Ureter (tissue), 1 donor: ENCODE data around the gene PPP1R3G. TPM values are rescaled to one million over a fixed set of nuclear protein-coding genes. Genes with fewer than 3 reads are reported as not detected.

Experiments
- DNase-seq: peaks from one replicate; pipeline ENCODE4 v3.0.0-alpha.2; 2020; ENCODE audit warnings: low spot score
- total RNA-seq: library from RNA; stranded (reverse); gene quantifications from one replicate; pipeline ENCODE4 v1.2.4, GENCODE V29; 2023
- donor health status: DM: yes; HTN: yes; CAD: no.

The PPP1R3G gene
- total RNA-seq, 1 donor from 2014 or later, result 2.9 TPM

DNA sequence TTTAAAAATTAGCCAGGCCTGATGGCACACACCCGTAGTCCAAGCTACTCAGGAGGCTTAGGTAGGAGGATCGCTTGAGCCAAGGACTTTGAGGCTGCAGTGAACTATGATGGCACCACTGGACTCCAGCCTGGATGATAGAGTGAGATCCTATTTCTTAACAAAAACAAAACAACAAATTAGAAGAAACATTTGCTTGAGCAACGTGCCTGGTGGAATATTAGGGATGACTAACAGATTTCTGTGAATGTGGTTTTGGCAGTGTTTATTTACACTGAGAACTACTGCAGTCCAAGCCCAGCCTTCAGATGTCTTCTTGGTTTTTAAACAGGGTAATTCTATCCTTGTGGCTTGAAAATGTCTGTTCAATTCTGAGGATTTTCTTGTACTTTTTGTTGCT is 9.2 kb downstream of the PPP1R3G start:
- DNase-seq, result no peak

DNA sequence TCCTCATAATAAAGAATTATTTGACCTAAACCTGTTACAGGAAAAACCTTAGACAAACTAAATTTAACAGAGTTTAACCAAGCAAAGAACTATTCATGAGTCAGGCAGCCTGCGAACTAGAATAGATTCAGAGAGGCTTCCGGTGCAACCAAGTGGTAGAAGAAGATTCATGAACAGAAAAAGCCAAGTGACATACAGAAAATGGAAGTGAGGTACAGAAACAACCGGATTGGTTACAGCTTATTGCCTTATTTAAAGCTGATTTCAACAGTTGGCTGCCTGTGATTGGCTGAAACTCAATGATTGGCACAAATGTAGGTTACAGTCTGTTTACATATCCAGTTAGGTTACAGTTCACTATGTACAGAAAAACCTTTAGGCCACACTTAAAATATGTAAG is 10.1 kb downstream of the PPP1R3G start:
- no peak for DNase-seq

DNA sequence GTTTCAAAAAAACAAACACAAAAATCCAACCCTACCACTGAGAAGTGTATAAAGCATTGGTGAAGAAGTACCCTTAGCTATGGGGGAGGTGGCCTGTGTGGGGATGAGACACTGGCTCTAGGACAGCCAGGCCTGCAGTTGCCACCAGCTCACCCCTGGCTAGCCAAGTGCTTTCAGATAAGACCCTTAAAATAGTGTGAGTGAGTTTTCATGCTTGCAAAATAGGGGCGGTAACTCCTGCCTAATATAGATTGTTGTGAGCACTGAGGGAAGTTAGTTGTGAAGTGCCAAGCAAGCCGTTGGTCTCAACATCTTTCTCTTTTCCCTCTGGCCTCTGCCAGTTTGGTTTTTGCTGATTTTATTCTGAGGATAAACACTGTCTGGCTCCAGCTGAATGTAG is 11.3 kb downstream of the PPP1R3G start:
- DNase-seq, result no peak

DNA sequence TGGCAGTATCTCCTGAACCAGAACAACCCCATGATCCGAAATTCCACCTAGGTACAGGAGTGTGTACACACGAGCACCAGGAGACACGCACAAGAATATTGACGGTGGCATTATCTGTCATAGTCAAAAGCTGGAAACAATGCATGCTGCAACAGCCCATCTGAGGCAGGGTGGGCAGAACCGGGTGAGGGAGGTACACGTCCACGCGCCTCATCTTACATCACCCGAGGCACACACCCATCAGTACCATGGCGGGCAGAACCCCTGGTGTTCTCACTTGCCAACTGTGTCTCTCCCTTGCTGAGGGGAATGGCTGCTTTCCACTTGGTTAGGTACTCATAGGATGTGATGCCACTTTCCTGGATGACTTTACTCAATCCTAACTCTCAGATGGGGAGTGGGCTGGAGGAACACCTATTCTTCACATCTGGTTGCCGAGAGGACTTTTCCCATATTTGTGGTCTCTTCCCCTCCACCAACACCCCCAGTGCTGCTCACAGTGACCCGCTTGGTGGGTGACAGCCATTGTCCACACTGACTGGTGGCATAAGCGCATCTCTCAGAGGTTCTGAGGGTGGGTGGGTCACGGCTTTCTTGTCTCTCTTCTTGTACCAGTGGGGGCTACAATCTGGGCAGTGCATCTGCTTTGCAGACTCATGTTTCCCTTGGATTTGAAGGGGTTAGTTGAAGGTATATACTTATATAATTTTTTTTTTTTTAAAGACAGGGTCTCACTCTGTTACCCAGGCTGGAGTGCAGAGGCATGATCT is 13.5 kb downstream of the PPP1R3G start:
- no peak for DNase-seq

DNA sequence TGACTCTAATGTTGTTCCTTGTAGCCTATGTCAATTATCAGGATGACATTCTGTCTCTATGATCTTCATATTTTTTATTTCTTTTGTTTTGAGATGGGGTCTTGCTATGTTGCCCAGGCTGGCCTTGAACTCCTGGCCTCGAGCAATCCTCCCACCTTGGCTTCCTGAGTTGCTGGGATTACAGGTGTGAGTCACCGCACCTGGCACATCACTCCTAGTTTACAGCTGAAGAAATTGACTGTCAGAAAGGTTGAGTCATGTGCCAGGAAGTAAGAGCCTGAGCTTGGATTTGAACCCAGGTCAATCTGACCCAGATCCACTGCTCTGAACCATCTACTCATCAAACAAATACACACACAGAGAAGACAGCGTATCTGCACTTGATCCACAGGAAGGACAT is 14.4 kb downstream of the PPP1R3G start:
- DNase-seq, result no peak

DNA sequence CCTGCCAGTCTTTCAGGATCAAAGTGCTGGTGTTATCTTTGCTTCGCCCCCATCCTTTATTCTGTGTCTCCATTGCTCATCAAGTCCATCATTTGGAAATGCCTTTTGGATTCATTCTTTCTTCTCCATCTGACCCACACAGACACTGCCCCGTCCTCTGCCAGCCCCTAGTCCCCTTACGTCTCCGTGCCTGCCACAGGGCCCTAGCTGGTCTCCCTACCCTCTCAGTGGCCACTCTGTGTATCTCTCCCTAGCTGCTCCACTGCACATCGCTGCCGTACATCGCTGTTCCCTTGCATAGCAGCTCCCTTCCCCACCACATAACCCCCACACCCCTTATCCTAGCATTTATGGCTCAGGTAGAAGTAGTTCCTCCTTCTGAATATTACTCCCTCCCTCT is 15.7 kb downstream of the PPP1R3G start:
- DNase-seq, result no peak

DNA sequence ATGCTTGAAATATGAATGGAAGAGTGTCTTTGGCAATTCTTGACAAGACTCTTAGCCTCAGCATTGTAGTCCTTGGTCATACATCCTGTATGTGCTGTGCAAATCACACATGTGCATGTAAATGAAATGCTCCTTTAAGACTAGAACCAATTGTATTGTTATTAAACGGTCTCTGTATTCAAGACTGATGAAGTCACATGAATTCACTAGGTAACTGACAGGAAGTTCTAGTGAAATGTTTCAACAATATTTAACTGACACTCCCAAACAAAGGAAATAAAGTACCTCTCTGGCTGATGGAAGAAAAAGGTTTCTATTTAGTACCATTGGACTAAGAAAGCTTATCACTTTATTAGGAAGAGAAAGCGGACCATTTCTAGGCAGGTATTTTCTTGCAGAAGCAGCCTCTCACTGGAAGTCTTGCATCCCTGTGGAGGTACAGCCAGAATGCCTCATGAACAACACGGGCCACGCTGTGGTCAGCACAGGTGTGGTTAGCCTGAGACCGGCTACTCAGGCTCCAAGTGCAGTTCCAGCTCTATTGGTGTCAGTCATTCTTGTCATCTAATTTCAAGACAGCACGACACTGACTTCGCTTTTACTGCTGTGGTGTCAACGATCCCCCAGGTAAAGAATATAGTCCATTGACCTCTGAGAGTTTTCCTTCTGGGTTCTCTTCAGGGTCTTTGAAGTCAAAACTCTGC is 17.3 kb downstream of the PPP1R3G start:
- DNase-seq, result no peak

DNA sequence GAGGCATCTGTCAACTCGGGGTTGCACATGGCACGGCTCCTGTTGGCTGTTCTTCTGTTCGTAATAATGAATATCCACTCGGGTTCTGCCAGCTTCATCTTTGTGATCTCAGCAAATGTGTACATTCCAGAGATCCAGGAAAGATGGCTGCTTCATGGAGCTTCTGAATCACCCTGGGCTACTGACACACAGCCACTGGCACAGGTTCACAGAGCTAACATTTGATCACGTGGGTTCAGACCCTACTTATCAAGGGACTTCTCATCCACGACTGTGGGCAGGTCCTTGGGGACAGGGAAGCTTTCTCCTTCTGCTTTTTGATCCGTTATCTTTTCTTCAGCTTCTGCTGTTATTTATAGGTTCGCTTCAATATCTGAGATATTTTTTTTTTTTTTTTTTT is 18.1 kb downstream of the PPP1R3G start:
- no peak for DNase-seq

DNA sequence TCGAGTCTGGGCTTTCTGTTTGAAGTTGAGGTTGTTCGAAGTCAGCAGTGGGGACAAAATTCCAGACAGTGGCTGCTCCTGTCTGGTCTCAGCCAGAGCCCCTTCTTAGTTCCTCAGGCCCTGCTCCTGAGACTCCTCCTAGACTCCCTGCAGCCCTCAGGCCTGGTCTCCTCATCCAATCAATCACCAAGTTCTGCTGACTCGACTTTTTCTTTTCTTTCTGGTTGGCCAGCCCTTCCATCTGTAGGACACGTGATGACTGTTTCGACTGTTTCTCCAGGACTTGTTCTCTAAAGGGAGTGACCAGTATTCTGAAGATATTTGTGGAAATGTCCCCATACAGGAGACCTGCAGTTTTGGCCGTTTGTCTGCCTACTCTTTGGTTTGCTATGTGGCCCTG is 19.5 kb downstream of the PPP1R3G start:
- DNase-seq, result no peak

DNA sequence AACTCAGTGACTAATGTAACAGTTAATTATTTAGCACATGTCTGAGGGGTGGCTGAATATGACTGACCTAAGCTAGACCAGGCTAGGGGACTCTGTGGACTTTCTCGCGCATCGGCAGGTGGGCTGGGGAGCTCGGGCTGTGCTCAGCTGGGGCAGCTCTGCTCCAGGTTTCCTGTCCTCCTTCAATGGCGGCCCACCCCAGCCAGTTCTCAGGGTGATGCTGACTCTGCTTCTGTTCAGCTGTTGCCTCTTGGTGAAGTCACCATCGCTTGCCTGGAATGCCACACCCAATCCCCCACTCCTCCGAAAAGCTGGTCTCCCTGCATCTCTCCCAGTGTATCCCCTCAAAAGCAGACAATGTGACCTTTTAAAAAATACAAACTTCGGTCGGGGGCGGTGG is 20.0 kb downstream of the PPP1R3G start:
- DNase-seq, result no peak

DNA sequence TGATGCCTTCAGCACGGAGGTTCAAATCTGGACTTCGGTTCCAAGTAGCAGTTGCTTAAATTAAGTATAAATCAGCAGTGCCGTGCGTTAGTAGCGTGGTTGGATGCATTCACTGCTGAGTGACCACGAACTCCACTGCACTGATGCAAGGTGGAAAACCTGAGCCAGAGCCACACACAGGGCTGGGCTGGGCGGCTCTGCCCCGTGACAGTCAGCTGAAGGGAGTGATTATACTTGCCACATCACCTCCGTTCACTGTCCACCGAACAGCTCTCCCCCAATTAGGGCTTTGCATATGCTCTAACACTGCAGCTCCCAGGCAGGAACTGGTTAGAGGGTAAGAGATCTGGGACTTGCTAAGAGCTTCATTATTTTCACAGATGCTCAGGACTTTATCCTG is 22.2 kb downstream of the PPP1R3G start:
- no peak for DNase-seq

DNA sequence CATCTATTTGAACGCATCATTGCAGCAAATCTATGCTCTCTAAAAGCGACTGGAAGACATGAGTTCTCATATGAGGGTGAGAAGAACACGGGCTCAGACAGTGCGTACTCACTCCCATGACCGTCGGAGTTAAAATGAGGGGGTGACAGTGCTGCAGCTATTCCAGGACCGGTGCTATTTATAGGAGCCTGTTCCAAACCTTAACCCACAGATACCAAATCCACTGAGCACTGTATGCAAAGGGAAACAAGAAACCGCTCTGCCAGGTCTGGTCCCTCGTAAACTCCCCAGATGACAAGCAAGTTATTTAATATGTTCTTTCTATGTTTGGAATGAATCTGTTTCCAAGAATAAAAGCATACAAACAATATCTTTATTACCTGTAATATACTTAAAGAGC is 22.9 kb downstream of the PPP1R3G start:
- no peak for DNase-seq

DNA sequence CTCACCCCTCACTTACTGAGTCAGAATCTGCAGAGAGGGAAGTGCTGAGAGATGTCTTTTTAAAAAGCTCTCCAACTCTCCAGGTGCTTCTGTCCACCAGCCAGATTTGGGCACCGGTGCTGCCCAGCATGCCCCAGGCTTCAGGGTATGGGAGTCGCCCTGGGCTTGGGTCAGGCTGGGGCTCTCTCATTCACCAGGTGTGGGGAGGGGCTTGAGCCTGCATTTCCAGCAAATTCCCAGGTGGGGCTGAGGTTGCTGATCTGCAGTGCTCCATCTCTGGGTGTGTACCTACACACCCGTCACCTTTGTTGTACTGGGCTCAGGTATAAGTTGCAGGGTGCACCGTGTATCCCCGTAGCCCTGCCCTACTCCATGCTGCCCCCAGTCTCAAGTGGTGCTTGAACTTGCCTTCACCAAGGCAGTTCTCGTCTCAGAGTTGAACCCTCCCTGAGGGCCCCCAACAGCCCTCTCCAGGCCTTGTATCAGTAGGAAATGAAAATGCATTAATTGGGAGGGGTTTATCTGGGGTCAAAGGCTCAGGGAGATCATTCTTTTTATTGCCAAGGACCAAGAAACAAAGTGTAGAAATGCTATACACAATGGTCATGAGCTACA is 23.5 kb downstream of the PPP1R3G start:
- DNase-seq, result no peak

DNA sequence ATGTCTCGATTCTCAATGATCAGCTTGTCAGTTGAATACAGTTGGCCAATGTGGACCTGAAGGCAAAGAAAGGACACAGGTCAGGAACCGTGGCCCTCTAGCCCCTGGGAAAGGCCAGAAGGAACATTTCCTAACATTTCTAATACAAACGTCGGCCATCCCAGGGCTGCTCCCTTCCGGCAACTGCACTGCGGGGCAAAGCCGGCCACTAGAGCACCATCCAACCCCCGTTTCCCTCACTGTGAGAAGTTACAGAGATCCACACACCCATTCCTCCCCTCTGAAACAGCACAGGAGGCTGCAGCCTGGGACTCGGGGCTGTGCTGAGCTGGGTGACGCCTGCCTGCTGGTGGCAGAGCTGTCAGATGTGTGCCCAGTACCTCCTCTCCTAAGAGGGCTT is 24.3 kb downstream of the PPP1R3G start:
- no peak for DNase-seq

DNA sequence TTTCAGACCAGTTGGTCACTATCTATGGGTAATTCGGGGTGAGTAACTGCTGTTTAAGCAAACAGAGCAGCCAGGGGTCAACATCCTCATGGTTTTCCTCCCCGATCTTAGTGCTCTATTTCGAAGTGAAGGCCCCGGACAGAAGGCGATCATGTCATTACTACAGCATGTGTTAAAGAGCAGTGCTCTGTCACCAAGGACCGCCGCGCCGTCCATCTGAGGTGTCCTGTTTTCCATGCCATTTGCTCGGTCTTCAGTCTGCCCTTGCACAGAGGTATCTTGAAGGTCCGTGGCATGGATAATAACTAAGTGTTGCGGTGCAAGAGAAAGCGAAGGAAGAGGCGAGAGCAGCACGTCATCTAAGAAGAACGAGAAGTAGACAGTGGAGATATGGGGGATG is 25.1 kb downstream of the PPP1R3G start:
- DNase-seq, result no peak

DNA sequence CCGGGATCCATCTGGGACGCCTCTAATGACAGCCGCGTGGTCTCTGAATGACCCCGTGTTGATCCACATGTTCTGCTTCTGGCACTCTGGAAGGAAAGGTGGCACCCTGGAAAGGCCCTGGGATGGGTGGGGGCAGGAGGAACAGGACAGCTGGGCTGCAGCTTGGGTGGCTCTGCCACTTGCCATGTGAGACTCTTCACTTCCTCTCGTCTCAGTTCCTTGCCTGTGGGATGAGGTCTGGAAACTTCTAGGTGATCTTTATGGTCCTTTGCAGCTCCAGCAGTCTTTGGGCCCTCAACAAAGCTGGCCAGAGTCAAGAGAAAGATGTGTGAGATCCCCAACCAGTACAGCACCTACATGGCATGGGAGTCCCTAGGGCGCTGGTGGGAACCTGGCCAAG is 26.5 kb downstream of the PPP1R3G start:
- no peak for DNase-seq

DNA sequence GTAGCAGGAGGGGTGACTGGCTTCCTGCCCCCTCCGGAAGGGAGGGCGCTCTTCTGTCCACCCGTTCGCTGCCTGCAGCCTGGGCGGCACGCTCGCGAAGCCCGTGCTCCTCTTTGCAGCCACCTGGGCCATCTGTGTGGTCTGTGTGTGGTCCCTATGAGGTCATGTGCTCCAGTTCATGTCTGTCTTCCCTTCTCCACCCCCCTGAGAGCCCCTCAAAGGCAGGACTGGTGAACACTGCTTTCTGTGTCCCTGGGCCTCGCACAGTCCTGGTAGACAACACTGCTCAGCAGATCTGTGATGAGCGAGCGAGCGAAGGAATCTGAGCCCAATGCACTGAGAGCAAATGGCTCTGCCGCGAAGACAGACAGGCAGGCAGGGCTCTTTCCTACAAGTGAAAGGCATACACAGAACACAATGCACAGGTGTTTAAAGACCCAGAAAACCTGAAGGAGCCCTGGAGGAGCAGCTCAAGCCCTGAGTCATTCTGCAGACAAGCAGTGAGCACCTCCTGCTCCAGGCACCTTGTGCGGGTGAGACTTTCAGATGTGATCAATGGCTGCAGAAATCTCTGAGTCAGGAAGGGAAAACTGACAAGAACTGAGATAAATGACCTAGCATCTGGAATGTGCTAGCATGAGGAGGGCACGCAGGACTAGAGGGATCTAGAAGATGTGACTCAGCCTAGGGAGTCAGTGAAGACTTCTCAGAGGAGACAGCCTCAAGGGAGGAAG is 27.1 kb downstream of the PPP1R3G start:
- no peak for DNase-seq

DNA sequence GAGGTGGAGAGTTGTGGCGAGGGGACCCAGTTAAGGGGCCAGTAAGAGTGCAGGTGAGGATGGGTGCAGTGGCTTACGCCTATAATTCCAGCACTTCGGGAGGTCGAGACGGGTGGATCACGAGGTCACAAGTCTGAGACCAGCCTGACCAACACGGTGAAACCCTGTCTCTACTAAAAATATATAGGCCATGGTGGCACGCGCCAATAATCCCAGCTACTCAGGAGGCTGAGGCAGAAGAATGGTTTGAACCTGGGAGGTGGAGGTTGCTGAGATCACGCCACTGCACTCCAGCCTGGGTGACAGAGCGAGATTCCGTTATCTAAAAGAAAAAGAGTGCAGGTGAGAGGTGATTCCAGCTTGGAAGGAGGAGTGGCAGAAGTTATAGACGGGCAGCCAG is 28.0 kb downstream of the PPP1R3G start:
- no peak for DNase-seq

DNA sequence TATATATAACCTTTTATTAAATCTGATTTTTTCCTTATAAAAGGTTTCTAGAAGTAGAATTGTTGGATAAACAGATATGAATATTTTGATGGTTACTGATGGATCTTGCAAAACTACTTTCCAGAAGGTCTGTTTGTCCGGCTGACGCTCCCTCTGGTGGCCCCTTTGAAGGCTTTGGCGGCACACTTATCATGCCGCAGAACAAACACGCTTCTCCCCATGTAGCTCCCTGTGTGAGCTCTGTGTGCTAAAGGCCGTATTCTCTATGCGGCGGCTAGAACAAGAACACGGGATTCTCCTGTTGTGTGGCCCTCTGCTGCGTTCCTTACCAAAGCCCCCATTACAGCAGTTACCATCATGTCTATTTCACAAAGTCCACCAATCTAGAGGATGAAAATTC is 30.0 kb downstream of the PPP1R3G start:
- peak; percentile 58 for DNase-seq

DNA sequence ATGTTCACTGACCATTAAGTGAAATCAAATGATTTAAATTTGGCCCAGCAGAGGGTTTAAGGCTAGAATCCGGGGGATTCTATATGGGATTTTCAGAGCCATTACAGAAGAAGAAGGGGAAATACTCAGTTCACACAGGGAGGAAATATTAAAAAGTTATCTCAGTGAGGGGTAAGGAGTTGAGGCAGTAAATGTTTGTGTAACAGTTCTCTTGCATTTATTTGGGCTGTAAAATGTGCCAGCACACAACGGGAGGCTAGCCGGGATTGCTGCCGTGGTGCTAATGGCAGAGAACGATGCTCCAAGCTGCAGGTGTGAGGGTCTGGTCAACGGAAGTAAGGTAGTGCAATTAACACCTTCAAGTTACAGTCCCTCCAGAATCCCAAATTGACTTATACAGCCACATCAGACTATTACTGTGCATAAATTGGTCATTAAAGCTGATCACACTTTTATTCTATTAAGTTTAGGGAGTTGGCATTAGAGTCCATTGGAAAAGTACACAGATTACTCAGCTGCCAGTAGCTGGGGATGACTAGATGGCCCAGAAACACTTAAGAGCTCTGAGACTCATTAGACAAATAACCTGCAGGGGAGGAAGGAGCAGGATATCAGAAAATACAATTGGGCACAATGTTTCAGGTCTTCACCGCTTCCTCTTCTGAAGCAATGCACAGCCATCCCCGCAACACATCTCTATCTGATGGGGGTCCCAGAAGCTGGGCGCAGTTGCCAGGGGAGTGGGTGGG is 31.3 kb downstream of the PPP1R3G start:
- DNase-seq, result no peak

DNA sequence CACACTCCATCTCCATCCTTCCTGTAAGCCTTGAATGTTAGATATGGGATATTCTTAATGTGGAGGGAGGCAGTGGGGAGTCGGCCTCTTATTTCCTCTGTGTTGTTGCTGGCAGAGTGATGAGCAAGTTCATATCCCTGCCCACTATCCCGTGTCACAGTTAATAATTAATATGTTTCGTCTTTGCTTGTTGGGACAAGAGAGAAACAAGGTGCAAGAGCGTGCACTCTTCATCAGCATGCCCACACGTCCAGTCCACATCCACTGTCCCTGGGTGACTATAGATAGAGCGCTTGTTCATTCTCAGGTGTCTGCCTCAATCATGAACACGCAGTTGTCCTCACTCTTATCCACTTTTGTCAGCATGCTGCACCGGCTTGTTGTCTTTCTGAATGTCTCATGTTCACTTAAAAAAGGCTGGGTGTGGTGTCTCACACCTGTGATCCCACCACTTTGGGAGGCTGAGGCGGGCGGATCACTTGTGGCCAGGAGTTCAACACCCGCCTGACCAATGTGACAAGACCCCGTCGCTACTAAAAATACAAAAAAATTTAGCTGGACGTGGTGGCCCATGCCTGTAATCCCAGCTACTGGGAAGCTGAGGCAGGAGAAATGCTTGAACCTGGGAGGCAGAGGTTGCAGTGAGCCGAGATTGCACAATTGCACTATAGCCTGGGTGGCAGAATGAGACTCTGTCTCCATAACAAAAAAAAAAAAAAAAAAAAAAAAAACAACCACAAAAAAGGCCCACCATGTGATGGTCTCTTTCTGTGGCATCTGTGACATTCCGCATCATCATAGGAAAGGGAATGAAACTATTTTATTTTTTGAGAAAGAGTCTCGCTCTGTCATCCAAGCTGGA is 34.2 kb downstream of the PPP1R3G start:
- DNase-seq, result no peak
